ENCODE results near the gene AMZ2.
"Not testable (repeated sequence)": the region's sequence is repeated elsewhere in the genome, so short reads cannot be mapped to it uniquely, and the experiment has no call there.

AMZ2 gene
- 53.2 to 122 (median 62.5) reads per million in 9 experiments for total RNA-seq

GRCh38 chr17:68247445-68248198 lies at the start of gene AMZ2:
TSS of gene AMZ2 (plus strand) at chr17:68248043. CDS start at chr17:68250188, 2,145 bp downstream.
- peak within 1 kb of the TSS; percentile 86 to 88 for H3K4me3 Mint-ChIP-seq
- peak; percentile 97 to 99 (median 98) for DNase-seq
- peak; percentile 79 for ATAC-seq (replicated peaks)
- H3K27ac Mint-ChIP-seq, result peak within 1 kb of the TSS; percentile 98 to 99
- no peaks in the 10 kb centered on the region for H3K9me3 Mint-ChIP-seq
- peaks cover 14 to 27% of the 10 kb centered on the region in 2 donors for H3K4me1 Mint-ChIP-seq (ENCODE audit: low read depth in 2 of 2)
- H3K36me3 Mint-ChIP-seq (ENCODE audit: insufficient read depth), result peaks cover 68% of the 10 kb centered on the region
- no peaks in the 10 kb centered on the region for H3K27me3 Mint-ChIP-seq

DNA sequence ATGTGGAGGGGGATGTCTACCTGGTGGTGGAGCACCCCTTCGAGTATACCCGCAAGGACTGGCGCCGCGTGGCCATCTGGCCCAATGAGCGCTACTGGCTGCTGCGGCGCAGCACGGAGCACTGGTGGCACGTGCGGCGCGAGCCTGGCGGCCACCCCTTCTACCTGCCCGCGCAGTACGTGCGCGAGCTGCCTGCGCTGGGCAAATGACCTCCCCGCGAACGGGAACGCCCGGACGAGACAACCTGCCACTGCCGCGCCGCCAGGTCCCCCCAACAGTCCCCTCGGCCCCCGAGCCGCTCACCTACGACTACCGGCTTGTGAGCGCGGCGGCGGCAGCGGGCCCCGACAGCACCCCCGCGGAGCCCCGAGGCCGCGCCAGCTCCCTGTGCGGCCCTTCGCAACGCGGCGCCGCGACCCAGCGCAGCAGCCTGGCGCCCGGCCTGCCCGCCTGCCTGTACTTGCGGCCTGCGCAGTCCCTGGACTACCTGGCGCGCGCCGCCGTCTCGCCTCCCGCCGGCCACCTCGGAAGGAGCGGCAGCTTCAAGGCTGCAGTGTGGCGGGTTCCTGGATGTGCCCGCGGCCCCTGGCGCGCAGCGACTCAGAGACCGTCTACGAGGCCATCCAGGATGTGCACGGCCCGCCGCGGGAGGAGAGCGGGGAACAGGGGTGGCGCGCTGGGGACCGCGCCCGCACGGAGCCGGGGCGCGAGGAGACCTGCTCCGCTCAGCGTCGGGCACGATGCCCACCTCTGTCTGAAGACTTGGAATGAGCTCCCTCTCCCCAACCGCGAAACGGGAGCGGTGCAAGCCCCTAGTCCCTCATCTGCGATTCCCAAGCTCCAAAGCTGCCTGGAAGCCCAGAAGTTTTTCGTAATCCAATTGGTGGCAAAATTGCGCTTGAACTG lies 48.7 kb upstream of the AMZ2 start:
- H3K27ac Mint-ChIP-seq, result peak overlapping the region in 1 of 2 donors; percentile 72
- DNase-seq, result peak in 2 of 3 experiments; percentile 44 to 52
- peak; percentile 51 for ATAC-seq (replicated peaks)

GRCh38 chr17:68199837-68200688 lies 47.8 kb upstream of the AMZ2 start:
- peak overlapping the region in 1 of 2 donors; percentile 72 for H3K27ac Mint-ChIP-seq
- ATAC-seq (replicated peaks) (no peak), DNase-seq (no peak)
- peaks cover 30% of the 10 kb centered on the region for H3K36me3 Mint-ChIP-seq (ENCODE audit: insufficient read depth)
- H3K4me3 Mint-ChIP-seq, result peak overlapping the region; percentile 90
- no peaks in the 10 kb centered on the region for H3K27me3 Mint-ChIP-seq
- H3K9me3 Mint-ChIP-seq, result no peaks in the 10 kb centered on the region
- H3K4me1 Mint-ChIP-seq (ENCODE audit: low read depth in 2 of 2), result peaks cover 24 to 30% of the 10 kb centered on the region in 2 donors

More for the DNA sequence above, 48.7 kb upstream of the AMZ2 start:
- Mint-ChIP-seq H3K9me3 (no peaks in the 10 kb centered on the region), H3K36me3 (ENCODE audit: insufficient read depth) (peaks cover 32% of the 10 kb centered on the region), H3K4me1 (ENCODE audit: low read depth in 2 of 2) (peaks cover 24 to 30% of the 10 kb centered on the region in 2 donors), H3K4me3 (peak overlapping the region; percentile 90), H3K27me3 (no peaks in the 10 kb centered on the region)

- Mint-ChIP-seq H3K27ac (peak overlapping the region; percentile 62 to 72), H3K9me3 (no peaks in the 10 kb centered on the region), H3K4me1 (ENCODE audit: low read depth in 2 of 2) (peaks cover 16 to 25% of the 10 kb centered on the region in 2 donors), H3K4me3 (peak overlapping the region; percentile 90), H3K27me3 (no peaks in the 10 kb centered on the region), H3K36me3 (ENCODE audit: insufficient read depth) (peaks cover 22% of the 10 kb centered on the region)
- peak; percentile 37 for ATAC-seq (replicated peaks)
- peak; percentile 66 to 78 (median 75) for DNase-seq
Measured at GRCh38 chr17:68200689-68201417, 47.0 kb upstream of the AMZ2 start.

- not testable (repeated sequence) for H3K9me3 Mint-ChIP-seq; DNase-seq; ATAC-seq (replicated peaks); H3K27me3 Mint-ChIP-seq
- Mint-ChIP-seq H3K4me1 (ENCODE audit: low read depth in 2 of 2) (peaks cover 16 to 24% of the 10 kb centered on the region in 2 donors), H3K27ac (peak overlapping the region in 1 of 2 donors; percentile 62), H3K36me3 (ENCODE audit: insufficient read depth) (peaks cover 25% of the 10 kb centered on the region), H3K4me3 (peak overlapping the region; percentile 90)
Measured at GRCh38 chr17:68201418-68201771, 46.4 kb upstream of the AMZ2 start.

- Mint-ChIP-seq H3K36me3 (ENCODE audit: insufficient read depth) (peaks cover 26% of the 10 kb centered on the region), H3K4me1 (ENCODE audit: low read depth in 2 of 2) (peaks cover 22 to 26% of the 10 kb centered on the region in 2 donors), H3K27ac (peak overlapping the region in 1 of 2 donors; percentile 68)
- not testable (repeated sequence) for H3K27me3 Mint-ChIP-seq; H3K4me3 Mint-ChIP-seq; DNase-seq; ATAC-seq (replicated peaks); H3K9me3 Mint-ChIP-seq
Measured at GRCh38 chr17:68202321-68202720, 45.5 kb upstream of the AMZ2 start.

- Mint-ChIP-seq H3K27me3 (no peaks in the 10 kb centered on the region), H3K9me3 (no peaks in the 10 kb centered on the region), H3K4me1 (ENCODE audit: low read depth in 2 of 2) (peaks cover 19 to 25% of the 10 kb centered on the region in 2 donors), H3K36me3 (ENCODE audit: insufficient read depth) (peaks cover 36% of the 10 kb centered on the region), H3K4me3 (peak overlapping the region; percentile 89 to 94), H3K27ac (peak overlapping the region; percentile 91 to 93)
- ATAC-seq (replicated peaks) (no peak), DNase-seq (no peak)
Measured at GRCh38 chr17:68204736-68205135, 43.1 kb upstream of the AMZ2 start.

DNA sequence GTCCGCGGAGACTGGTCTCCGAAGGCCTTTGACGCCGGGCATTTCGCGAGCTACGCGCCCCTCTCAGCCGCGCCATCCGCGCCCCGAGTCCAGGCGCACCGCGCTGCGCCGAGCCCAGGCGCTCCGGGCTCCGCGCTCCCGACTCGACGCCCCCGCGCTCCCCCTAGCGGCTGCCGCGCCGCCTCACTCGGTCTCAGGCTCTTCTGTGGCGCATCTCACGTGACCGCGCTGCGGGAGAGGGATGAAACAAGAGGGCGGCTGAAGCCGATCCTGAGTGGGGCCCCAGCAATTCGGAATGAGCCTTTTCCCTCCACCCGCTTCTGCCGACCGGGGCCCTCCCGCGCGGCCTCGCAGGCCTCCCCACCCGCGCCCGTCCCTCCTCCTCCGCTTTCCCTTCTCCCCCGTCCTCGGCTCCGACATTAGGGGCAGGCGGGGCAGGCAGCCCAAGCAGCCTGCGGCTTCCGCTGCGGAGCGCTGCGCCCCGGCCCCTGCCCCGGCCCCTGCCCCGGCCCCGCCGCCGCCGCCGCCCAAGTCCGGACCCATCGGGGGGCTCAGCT lies 42.5 kb upstream of the AMZ2 start:
- peaks cover 17 to 22% of the 10 kb centered on the region in 2 donors for H3K4me1 Mint-ChIP-seq (ENCODE audit: low read depth in 2 of 2)
- peak; percentile 79 for ATAC-seq (replicated peaks)
- H3K27me3 Mint-ChIP-seq, result no peaks in the 10 kb centered on the region
- peak overlapping the region; percentile 91 to 93 for H3K27ac Mint-ChIP-seq
- peak overlapping the region; percentile 89 to 94 for H3K4me3 Mint-ChIP-seq
- DNase-seq, result peak; percentile 89 to 93 (median 89)
- H3K9me3 Mint-ChIP-seq, result no peaks in the 10 kb centered on the region
- H3K36me3 Mint-ChIP-seq (ENCODE audit: insufficient read depth), result peaks cover 34% of the 10 kb centered on the region

- H3K27me3 Mint-ChIP-seq, result no peaks in the 10 kb centered on the region
- ATAC-seq (replicated peaks) (peak; percentile 69), DNase-seq (peak; percentile 38 to 45 (median 39))
- no peaks in the 10 kb centered on the region for H3K9me3 Mint-ChIP-seq
- H3K27ac Mint-ChIP-seq, result peak overlapping the region; percentile 91 to 93
- H3K4me3 Mint-ChIP-seq, result peak overlapping the region; percentile 89 to 94
- peaks cover 17 to 27% of the 10 kb centered on the region in 2 donors for H3K4me1 Mint-ChIP-seq (ENCODE audit: low read depth in 2 of 2)
- H3K36me3 Mint-ChIP-seq (ENCODE audit: insufficient read depth), result peaks cover 39% of the 10 kb centered on the region
Measured at GRCh38 chr17:68205808-68206720, 41.8 kb upstream of the AMZ2 start.

DNA sequence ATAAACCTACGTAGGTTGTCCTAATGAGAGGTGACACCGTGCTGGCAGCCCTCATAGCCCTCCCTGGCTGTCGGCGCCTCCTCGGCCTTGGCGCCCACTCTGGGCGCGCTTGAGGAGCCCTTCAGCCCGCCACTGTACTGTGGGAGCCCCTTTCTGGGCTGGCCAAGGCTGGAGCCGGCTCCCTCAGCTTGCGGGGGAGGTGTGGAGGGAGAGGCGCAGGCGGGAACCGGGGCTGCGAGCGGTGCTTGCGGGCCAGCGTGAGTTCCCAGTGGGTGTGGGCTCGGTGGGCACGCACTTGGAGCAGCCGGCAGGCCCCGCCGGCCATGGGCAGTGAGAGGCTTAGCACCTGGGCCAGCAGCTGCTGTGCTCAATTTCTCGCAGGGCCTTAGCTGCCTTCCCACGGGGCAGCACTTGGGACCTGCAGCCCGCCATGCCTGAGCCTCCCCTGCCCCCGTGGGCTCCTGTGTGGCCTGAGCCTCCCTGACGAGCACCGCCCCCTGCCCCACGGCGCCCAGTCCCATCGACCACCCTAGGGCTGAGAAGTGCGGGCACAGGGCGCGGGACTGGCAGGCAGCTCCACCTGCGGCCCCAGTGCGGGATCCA lies 40.1 kb upstream of the AMZ2 start:
- Mint-ChIP-seq H3K27me3 (no peaks in the 10 kb centered on the region), H3K27ac (peak overlapping the region in 1 of 2 donors; percentile 19), H3K9me3 (no peaks in the 10 kb centered on the region), H3K36me3 (ENCODE audit: insufficient read depth) (peaks cover 42% of the 10 kb centered on the region), H3K4me1 (ENCODE audit: low read depth in 2 of 2) (peaks cover 16 to 31% of the 10 kb centered on the region in 2 donors), H3K4me3 (peak overlapping the region; percentile 89 to 94)
- ATAC-seq (replicated peaks) (no peak), DNase-seq (no peak)

DNA sequence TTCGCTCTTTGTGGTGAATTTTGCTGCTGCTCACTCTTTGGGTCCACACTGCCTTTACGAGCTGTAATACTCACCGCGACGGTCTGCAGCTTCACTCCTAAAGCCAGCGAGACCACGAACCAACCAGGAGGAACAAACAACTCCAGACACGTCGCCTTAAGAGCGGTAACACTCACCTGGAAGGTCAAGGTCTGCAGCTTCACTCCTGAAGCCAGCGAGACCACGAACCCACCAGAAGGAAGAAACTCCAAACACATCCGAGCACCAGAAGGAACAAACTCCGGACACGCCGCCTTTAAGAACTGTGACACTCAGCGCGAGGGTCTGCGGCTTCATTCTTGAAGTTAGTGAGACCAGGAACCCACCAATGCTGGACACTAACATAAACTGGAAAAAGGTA lies 39.2 kb upstream of the AMZ2 start:
- DNase-seq; H3K9me3 Mint-ChIP-seq; ATAC-seq (replicated peaks); H3K27me3 Mint-ChIP-seq: not testable (repeated sequence)
- Mint-ChIP-seq H3K27ac (peak overlapping the region in 1 of 2 donors; percentile 19), H3K4me3 (peak overlapping the region; percentile 15 to 23), H3K4me1 (ENCODE audit: low read depth in 2 of 2) (peaks cover 16 to 37% of the 10 kb centered on the region in 2 donors), H3K36me3 (ENCODE audit: insufficient read depth) (peaks cover 44% of the 10 kb centered on the region)
